AG04449 (cell line): ENCODE data around the gene CDH18.
"Not testable (repeated sequence)": the region's sequence is repeated elsewhere in the genome, so short reads cannot be mapped to it uniquely, and the experiment has no call there.

Source experiments
- CTCF ChIA-PET: fragments of 350-600 bp; formaldehyde crosslinking; extraction: SDS; loops from one replicate; lab custom pipeline; 2021; ENCODE audit warnings: antibody characterized with exemption; lab: Yijun Ruan, JAX
- POLR2A ChIA-PET: fragments of 400-600, 350-600 bp; formaldehyde crosslinking; extraction: SDS; loops from one replicate; lab custom pipeline; 2020; ENCODE audit warnings: antibody characterized with exemption, inconsistent platforms; lab: Yijun Ruan, JAX
- DNase-seq: peaks from one replicate; pipeline ENCODE4 v3.0.0-alpha.2; 2010; ENCODE audit warnings: low read depth, low spot score
- H3K4me3 ChIP-seq: 2 replicates; pipeline ENCODE4 v1.5.1; 2011; ENCODE audit warnings: low read depth, mild to moderate bottlenecking, control low read depth, low read length
- CTCF ChIP-seq: IDR thresholded peaks from one replicate; pipeline ENCODE4 v1.5.1; 2011; ENCODE audit warnings: mild to moderate bottlenecking, moderate library complexity, low read length, control low read depth, inconsistent platforms; ENCODE audit not compliant: insufficient read depth; ENCODE audit errors: missing control alignments

CDH18 gene

DNA sequence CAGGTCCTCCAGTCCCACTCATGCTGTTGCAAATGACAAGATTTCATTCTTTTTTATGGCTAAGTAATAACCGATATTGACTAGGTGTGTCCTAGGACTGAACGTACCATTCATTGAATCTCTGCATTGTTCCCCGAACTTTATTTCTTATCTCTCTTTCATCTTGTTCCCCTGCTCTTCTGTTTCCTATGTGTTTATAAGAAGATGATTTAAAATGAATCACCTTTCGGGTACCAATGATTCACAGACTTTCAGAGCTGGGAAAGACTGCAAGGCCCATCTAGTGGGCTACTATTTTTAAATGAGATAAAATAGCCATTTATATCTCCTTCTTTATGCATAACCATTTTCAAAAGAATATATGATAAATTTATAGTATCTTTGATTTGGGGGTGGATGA is 133.0 kb downstream of the CDH18 start:
- no peak for TF ChIP-seq CTCF
- POLR2A ChIA-PET: interaction anchor here (0.6 kb wide), 1 partner anchor 30 kb away, joined by 3 read pairs; no protein-coding TSS in a partner anchor

DNA sequence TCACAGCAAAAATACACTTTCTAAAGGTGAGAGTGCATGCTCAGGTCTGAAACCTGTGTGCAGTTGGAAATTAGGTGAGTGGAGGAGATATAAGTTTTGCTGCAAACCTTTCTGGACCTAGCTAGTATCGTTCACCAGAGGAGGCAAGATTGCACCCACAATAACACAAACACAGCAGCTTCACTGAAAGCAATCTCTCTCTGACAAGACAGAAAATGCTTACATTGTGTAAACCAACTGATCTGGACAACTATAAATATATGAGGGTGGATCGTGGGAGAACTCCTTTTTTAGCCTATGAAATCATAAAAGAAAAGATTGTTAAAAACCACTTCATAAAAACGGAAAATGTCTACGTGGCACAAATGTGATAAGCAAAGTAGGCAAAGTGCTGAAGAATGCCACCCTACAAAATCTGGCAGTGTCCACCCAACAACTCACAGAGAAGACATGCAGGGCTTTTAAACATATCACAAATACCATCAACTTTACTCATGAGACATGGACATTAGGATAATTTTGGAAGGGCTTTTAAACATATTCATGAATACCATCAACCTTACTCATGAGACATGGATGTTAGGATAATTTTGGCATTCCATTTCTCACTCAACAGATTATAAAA is 134.3 kb downstream of the CDH18 start:
- ChIA-PET CTCF (no interaction called here), POLR2A (interaction anchor here (0.6 kb wide), 1 partner anchor 39 kb away, joined by 4 read pairs; no protein-coding TSS in a partner anchor)
- TF ChIP-seq CTCF: no peak
- no peak overlapping the region for H3K4me3 ChIP-seq
- DNase-seq: peak; percentile 64

More for the DNA sequence above, 133.0 kb downstream of the CDH18 start:
- no peak for DNase-seq
- no peak overlapping the region for H3K4me3 ChIP-seq
- CTCF ChIA-PET: no interaction called here

- ChIA-PET POLR2A (no interaction called here), CTCF (no interaction called here)
- H3K4me3 ChIP-seq: no peak overlapping the region
- no peak for TF ChIP-seq CTCF
- DNase-seq: peak; percentile 14
These were observed 150.3 kb downstream of the CDH18 start for GRCh38 chr5:19837536-19838174.

GRCh38 chr5:19835442-19835841 is 152.6 kb downstream of the CDH18 start:
- ChIA-PET CTCF (no interaction called here), POLR2A (no interaction called here)
- no peak for DNase-seq
- TF ChIP-seq CTCF: no peak
- no peak overlapping the region for H3K4me3 ChIP-seq

DNA sequence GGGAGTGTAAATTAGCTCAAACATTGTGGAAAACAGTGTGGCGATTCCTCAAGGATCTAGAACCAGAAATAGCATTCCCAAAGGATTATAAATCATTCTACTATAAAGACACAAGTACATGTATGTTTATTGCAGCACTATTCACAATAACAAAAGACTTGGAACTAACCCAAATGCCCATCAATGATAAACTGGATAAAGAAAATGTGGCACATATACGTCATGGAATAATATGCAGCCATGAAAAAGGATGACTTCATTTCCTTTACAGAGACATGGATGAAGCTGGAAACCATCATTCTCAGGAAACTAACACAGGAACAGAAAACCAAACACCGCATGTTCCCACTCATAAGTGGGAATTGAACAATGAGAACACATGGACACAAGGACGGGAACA is 175.3 kb downstream of the CDH18 start:
- DNase-seq, POLR2A ChIA-PET, H3K4me3 ChIP-seq, CTCF ChIA-PET: not testable (repeated sequence)

- ChIA-PET CTCF (no interaction called here), POLR2A (no interaction called here)
- no peak overlapping the region for H3K4me3 ChIP-seq
- no peak for DNase-seq
- TF ChIP-seq CTCF: no peak
These were observed 181.2 kb downstream of the CDH18 start for GRCh38 chr5:19806756-19807155.
